NCI-H524 treated with DMSO at 0.1 percent for 48 hours (cell line): ENCODE results near the gene KCNA5.
A peak's percentile ranks its signal among the peaks of the same experiment; 100 is the strongest.

Experiments
- DNase-seq: peaks from one replicate; lab custom pipeline; 2025; lab: John Stamatoyannopoulos, UW

Gene KCNA5

DNA sequence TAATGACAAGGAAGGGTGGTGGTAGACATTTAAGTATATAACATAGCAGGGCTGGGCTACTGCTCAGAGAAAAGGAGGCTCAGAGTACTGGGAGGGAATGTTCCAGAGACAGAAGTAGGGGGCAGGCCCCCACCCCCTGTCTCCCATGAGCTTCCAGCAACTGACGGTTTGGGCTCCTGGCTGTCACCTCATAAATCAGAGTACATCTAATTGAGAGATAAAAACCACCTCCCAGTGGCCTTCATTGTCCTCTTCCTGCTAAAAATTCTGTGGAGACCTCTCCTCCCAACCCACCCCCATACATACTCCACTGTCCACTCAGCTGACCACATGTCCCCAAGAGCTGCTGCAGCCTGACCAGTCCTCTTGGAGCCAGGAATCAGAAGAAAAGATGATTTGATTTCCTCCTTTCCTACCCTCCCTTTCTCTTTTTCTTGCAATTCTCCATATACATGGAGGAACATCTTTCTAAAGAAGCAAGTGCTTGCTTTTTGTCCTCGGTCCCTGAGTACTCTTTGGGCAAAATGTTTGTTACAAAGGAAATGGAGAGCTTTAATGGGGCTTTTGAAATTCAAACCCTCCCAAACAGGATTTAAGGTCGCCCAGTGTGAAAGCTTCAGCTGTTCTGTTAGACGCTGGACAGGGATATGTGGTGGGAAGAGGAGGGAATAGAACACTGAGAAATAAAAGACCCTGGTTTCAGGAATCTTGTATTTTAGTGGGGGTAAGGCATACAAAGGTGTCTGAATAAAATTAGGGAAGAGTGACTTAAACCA lies 16.4 kb upstream of the KCNA5 start:
- no peak for DNase-seq

DNA sequence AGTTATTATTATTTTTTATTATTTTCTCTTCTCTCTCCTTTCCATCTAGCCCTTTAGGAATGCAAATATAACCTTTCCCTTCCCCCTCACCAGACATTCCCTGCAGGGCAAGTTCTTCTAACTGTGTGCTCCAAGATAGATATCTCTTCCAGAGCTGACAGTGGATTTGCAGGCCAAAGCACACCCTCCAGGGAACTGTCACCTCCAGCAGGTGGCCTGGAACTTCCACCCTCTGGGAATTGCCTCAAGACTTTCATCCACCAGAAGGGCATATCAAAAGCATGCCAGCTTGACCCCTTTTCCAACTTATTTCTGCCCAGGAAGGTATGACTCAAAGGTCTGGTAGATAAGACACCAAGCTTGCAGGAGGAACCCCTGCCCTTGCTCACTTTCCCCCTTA lies 13.6 kb upstream of the KCNA5 start:
- no peak for DNase-seq

DNA sequence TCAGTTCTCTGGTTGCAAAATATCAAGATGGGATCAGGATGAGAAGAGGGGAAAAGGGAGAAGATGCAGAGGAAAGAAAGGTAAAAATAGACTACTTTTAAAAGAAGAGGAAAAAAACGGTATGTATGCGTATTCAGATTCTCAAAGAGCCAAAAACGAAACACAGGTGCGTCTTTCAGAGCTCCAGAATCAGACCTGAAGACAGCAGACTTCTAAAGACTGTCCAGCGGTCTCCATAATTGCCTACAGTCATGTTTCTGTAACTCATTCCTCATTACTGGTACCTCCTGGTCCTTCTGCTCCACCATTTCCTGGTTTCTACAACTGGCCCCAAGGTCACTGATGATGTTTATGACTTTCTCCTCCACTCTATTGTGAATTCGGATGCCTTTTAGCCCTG lies 12.4 kb upstream of the KCNA5 start:
- DNase-seq, result no peak

DNA sequence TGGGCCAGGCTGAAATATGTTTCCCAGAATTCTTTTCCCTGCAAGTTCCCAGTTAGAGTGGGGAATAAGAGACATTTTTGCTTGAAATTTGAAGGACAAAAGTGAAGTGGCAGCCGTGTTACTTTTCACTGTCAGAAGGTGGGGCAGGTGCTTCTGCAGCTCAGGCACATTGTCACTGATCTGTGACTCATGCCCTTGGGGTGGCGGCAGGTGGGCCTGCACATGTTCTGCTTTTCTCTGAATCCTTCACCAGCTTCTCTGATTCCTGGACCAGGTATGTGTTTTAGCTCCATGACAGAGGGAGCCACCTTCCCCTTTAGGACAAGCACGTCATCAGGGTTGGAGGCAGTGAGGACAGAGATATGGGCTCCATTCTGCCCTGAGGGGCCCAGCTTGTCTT lies 11.7 kb upstream of the KCNA5 start:
- DNase-seq, result no peak

DNA sequence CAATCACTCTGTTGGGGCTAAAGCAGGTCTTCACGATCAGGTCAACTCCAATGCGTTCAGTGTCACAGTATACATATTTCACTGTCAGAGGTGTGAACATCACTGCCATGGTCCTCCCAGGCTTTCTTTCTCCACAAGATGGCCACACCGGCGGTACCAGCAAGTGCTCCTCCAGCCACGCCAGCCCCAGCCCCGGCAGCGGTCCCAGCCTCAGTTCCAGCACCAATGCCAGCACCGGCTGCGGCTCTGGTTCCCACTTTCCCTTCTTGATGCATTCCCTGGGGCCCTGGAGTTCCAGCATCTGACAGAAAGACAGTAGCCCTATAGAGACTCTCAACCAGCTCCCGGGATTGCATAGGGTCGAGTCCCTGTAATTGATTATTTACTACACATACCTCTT lies 10.9 kb upstream of the KCNA5 start:
- no peak for DNase-seq

DNA sequence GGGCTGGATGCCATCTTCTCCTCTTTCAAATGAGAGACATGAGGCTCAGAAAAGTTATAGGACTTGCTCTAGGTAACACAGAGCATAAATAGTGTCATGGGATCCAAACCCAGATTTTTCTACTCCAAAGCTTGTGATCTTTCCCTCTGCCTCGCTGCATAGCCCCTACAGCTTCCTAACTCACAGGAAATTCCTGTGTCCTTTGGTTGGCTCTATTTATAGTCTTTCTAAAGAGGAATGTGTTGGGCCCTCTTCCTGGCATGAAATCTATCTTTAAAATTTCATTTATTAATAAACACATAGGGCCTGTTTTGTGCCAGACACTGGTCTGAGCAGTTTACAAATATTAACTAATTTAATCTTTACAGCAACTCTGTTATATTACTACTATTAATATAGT lies 9.8 kb upstream of the KCNA5 start:
- DNase-seq, result no peak

DNA sequence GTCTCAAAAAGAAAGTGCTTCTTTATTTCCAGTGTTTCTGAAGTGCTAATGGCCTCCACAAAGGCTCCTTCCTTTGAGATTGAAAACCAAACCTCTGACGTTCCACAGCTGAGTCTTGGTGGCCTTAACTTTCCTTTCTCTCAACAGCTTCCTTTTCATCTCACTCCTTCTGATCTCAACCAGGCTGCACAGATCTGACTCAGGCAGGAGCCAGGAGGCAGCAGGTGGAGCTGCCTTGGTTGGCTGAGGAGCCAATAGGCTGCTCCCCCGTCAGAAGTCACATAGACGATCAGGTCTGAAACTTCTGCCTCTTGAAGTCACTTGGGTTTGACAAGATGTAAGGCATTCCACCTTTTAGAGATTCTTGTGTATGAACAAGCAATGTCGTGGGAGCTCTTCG lies 9.1 kb upstream of the KCNA5 start:
- DNase-seq, result no peak

DNA sequence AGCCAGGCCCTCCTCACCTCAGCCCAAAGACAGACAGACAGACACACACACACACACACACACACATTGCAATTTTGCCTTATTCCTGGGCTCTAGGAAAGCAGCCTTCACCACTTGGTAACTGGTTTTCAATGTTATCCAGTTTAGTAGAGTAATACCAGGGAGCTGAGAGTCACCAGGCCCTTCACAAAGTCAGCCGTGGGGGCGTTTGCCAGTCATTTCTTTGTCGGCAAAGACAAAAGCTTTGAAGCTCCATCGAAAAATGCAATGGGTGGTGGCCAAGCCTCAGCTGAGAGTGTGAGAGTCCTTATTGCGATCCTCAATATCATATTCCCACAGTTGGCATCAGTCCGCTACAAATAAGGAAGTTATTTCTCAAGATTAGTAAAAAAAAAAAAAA lies 8.1 kb upstream of the KCNA5 start:
- DNase-seq, result no peak

DNA sequence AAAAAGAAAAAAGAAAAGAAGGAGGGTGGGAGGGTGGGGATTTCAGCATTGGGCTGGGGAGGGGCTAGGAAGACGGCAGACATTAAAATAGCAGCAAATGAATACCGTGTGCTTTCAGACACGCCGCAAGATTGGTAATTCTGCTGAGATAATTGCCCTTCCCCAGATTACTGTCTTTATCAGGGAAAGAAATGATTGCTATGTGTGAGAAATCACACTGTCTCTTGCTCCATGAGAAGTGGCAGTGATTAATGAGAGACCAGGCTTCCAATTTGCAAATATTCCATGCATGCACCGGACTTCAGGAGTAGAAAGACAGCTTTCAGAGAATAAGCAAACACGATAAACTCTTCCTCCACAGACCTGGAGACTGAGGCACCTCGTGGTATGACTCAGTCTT lies 7.6 kb upstream of the KCNA5 start:
- DNase-seq, result no peak

DNA sequence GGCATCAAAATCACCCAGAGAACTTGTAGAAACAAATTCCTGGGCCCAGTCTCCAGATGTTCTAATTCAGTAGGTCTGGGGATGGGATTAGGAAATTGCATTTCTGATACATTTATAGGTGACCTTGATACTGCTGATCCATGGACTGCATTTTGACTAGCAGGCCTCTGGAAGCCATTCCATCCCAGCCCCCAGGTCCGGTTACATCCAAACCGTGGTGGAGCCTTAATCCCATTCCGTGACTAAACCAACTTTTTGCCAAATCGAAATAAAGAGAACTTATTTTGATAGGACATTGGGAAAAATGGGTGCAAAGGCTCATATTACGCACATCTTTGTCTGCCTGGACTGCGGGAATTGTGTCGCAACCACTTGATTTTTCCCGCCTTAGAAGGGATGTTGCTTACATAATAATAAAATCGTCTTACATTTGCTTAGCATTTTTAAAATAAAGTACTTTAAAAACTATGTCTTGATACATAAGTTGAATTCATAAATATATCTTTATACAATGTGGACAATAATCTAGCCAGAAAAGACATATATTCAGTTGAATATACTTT lies 5.8 kb upstream of the KCNA5 start:
- no peak for DNase-seq

DNA sequence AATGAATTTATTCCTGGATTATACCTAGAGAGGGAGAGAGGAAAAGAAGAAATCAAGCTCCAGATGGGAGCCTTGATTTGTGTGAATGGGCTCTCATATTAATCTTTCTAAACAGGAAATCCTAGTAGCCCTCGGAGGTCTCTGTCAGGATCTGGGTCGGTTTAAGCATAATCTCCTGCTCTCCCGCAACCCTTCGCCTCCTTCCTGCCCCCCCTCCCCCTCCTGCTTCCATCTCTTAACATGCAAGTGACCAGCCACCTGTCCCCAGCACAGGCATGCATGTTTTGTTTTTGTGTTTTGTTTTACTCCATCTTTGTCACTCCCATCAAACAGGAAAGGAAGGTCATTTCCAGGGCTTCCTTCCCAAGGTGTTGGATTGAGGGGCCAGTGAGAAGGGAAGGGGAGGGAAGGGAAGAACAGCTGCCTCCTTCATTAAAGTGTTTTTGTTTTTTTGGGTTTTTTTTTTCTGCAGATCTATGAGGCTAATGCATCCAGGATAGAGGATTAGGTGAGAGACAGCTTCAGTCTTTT lies 4.8 kb upstream of the KCNA5 start:
- DNase-seq, result peak; percentile 7

DNA sequence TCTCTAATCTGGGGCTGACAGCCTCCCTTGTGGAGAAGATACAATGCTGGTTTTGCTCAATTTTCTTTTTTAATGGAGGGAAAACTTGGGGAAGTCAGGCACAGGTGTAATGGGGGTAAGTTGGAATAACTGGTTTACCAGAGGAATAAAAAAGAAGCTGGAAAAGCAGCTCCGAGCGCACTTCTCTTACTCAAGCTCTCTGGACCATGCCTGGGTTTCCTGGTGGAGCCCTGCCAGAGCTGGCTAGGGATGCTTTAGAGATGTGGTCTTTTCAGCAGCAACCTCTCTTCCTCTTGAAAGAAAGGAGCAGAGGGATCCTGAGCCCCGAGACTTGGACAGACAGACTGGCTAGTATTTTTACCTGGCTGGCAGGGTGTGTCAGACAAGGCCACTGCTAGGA lies 3.9 kb upstream of the KCNA5 start:
- no peak for DNase-seq

DNA sequence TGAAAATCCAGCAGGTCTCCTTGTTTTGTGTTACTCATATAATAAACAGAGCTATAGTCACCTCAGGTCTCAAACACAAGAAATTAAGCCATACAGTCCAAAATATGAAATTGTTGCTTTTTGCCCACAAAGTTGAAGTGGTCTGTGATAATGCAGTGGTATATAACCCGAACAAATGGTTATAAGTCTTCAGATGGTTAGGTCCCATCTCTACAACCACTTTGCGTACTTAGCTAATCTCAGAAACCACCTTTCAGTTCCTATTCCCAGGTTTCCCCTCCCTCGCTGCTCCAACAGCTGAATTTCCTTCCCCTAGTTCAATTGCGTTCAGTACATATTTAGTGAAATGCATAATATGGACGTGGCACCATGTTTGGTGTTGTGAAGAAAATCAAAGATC lies 3.3 kb upstream of the KCNA5 start:
- DNase-seq, result no peak

DNA sequence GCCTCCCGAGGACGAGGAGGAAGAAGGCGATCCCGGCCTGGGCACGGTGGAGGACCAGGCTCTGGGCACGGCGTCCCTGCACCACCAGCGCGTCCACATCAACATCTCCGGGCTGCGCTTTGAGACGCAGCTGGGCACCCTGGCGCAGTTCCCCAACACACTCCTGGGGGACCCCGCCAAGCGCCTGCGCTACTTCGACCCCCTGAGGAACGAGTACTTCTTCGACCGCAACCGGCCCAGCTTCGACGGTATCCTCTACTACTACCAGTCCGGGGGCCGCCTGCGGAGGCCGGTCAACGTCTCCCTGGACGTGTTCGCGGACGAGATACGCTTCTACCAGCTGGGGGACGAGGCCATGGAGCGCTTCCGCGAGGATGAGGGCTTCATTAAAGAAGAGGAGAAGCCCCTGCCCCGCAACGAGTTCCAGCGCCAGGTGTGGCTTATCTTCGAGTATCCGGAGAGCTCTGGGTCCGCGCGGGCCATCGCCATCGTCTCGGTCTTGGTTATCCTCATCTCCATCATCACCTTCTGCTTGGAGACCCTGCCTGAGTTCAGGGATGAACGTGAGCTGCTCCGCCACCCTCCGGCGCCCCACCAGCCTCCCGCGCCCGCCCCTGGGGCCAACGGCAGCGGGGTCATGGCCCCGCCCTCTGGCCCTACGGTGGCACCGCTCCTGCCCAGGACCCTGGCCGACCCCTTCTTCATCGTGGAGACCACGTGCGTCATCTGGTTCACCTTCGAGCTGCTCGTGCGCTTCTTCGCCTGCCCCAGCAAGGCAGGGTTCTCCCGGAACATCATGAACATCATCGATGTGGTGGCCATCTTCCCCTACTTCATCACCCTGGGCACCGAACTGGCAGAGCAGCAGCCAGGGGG lies 979 bp downstream of the KCNA5 start:
- no peak for DNase-seq

DNA sequence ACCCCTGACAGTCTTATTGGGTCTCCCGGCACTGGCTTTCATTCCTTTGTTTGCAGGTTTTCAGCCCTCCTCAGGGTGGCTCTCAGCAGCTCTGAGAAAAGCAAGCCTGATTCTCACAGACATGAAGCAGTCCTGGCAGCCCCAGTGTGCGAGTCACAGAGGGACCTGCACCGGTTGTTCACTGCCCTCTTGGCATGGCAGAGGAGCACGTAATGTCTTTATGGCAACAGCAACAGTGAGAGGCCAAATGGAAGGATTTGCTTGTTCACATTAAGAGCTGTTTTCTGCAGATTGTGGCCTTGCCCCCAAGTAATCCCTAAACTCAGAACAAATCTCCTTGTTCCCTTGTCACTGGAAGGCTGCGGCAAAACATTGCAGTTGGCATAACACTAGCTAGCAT lies 3.4 kb downstream of the KCNA5 start:
- DNase-seq, result no peak

DNA sequence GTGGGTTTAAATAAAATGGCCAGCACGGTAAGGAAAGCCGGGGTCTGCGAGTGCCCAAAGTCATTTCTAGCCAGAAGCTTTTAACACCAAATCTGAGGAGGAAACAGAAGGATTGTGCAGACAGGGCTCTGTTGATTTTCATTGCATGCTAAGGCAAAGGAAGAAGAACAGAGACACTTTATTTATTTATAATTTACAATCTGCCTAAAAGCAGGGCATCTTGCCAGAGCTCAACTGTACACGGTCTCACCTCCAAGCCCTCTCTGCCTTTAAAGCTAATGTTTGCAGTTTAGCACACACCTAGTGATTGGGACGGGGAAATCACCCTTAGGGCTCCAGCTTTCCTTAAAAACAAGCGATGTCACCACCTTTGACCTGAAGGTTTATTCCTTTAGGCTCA lies 4.0 kb downstream of the KCNA5 start:
- no peak for DNase-seq

DNA sequence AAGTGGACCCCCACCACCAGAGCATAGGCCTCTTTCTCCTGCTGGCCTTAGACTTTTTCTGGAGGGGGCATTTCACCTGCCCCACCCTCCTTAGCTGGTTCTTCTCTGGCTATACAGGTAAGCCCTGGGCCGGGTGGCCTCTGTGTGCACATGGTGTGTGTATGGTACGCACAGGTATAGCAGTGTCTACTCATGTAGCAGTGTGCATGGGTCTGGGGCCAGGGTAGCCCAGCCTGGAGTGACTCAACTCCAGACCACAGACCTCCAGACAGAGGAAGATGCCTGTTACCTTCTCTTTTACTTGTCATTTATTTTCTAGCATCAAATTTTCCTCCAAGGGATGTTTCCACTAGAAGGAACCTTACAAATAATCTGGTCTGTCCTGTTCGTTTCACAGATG lies 6.9 kb downstream of the KCNA5 start:
- DNase-seq, result no peak

DNA sequence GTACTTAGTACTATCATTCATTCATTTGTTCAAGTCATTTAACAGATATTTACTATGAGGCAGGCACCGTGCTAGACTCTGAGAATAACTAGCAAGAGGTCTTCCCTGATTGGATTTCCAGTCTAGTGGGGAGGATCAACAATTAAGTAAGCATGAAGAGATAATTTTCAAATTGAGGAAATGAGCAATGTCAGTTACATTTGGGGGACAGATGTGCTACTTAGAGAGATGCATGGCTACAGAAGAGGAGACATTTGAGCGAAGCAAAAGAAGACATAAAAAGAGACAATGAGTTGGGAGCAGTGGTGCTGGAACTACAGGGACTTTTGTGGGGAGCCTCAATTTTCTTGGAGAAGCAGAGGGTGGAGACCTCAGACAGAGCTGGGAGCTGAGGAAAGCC lies 7.7 kb downstream of the KCNA5 start:
- DNase-seq, result no peak

DNA sequence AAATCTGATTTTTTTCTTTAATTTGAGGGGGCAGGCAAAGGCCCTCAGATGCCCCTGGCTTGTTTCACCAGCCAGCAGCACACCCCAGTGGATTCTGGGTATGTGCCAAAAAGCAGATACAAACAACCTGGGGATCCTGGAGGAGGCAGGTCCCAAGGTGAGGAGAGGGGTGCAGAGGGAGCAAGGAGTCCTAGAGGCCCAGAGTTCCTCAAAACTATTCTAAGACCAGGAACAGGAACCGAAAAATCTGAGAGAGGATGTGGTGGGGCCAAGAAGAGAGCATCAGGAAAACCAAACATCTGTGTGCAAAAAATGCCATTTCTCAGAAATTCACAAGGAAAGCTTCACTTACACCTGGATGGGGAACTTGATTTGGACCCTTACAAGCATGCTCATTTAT lies 8.2 kb downstream of the KCNA5 start:
- no peak for DNase-seq

DNA sequence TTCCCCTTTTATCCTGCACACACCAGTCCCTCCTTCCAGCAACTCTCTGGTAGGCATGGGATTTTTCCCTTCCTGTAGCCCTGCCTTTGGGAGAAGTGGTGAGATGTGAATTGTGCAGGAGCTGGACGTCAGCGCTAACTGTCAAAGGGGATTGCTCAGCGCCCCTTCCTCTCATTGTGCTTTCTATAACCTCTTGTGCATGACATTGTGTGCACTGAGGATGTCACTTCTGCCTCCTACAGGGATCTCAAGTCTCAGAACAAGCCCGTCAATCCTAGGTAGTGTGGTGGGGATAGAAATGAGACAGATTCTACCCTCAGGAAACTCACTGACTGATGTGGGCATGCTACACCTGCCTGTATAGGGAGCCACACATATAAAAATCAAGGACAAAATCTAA lies 8.7 kb downstream of the KCNA5 start:
- DNase-seq, result no peak

DNA sequence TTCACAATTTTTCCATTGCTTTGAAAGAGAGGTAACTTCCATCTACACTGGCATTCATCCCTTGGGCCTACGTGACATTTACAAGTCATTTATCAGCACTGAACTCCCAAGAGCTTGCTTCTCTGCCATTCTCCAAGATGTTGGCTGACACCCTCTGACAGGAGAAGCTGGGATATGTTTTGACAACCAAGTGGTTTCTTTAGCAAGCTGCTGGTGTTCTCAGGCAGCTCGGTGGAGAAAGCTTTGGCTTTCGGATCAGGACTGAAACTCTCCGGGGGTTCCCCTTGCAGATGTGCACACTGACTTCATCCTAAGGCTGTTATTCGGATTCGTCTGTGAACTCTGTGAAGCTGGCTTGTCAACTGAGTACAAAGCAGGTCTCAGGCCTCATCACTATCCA lies 15.7 kb downstream of the KCNA5 start:
- DNase-seq, result no peak

DNA sequence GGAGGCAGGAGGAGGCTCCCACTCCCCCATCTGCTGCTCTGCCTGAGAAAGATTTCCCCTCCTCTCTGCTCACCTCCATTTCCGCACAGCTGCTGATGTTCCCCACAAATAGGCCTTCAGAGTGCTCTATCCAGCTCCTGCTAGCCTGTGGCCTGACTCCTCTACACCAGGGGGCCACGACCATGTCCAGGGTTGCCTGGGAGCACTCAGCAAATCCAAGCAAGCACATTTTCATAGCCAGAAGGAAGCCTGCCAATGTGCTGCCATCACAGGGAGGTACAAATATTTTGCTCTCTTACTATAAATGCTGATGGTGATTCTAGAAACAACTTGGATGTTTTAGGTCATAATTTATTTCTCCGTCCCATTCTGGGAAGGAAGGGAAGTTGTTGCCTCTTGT lies 17.3 kb downstream of the KCNA5 start:
- no peak for DNase-seq

DNA sequence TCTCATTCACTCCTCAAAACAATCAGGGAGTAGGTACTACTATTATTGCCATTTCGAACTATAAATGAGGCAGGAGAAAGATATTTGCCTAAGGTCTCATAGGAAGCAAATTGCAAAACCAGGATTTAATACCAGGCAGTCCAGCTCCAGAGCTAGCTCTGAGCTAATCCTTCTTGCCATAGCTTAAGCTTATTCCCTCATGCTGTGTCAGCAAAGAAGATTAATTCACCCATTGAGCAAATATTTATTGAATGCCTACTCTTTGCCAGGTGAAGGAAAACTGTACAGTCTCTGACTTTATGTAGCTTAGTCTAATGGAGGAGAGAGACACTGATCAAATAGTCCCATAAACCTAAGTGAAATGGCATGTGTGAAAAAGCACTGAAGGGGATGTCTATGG lies 19.5 kb downstream of the KCNA5 start:
- no peak for DNase-seq
